GM15510 (cell line): ENCODE measurements around the gene OR5H14.

Source experiments
- POLR2A ChIP-seq: IDR thresholded peaks from 3 replicates; pipeline ENCODE4 v1.6.1; 2011; ENCODE audit warnings: borderline replicate concordance; ENCODE audit not compliant: insufficient read length; ENCODE audit errors: extremely low read depth

Gene OR5H14

GRCh38 chr3:98147179-98147578 lies at the start of gene OR5H14:
OR5H14 (plus strand) TSS chr3:98147479; CDS start chr3:98149386, 1,907 bp downstream.
- no peak for TF ChIP-seq POLR2A

GRCh38 chr3:98099848-98100247 lies 47.4 kb upstream of the OR5H14 start:
- no peak for TF ChIP-seq POLR2A

GRCh38 chr3:98108162-98108561 lies 39.1 kb upstream of the OR5H14 start:
- no peak for TF ChIP-seq POLR2A

- TF ChIP-seq POLR2A, result no peak
Observed at GRCh38 chr3:98109807-98110549, 37.3 kb upstream of the OR5H14 start.

- no peak for TF ChIP-seq POLR2A
Observed at GRCh38 chr3:98110550-98110908, 36.8 kb upstream of the OR5H14 start.

GRCh38 chr3:98114264-98114663 lies 33.0 kb upstream of the OR5H14 start:
- no peak for TF ChIP-seq POLR2A

- TF ChIP-seq POLR2A, result no peak
Observed at GRCh38 chr3:98115717-98116116, 31.6 kb upstream of the OR5H14 start.

GRCh38 chr3:98130421-98130820 lies 16.9 kb upstream of the OR5H14 start, which contains the start of gene OR5H1:
OR5H1 (plus strand) TSS chr3:98130721; CDS start chr3:98132698, 1,977 bp downstream.
- no peak for TF ChIP-seq POLR2A

GRCh38 chr3:98136631-98137030 lies 10.6 kb upstream of the OR5H14 start:
- TF ChIP-seq POLR2A, result no peak

- no peak for TF ChIP-seq POLR2A
Observed at GRCh38 chr3:98140531-98140930, 6.7 kb upstream of the OR5H14 start.

GRCh38 chr3:98148751-98149150 lies 1.5 kb downstream of the OR5H14 start:
- no peak for TF ChIP-seq POLR2A

- no peak for TF ChIP-seq POLR2A
Observed at GRCh38 chr3:98151241-98151640, 4.0 kb downstream of the OR5H14 start.

GRCh38 chr3:98166396-98166795 lies 19.1 kb downstream of the OR5H14 start, which contains the start of gene OR5H15:
OR5H15 (plus strand) TSS chr3:98166696; CDS start chr3:98168700, 2,004 bp downstream.
- no peak for TF ChIP-seq POLR2A

GRCh38 chr3:98171071-98171470 lies 23.8 kb downstream of the OR5H14 start:
- TF ChIP-seq POLR2A, result no peak

- no peak for TF ChIP-seq POLR2A
Observed at GRCh38 chr3:98172621-98173020, 25.3 kb downstream of the OR5H14 start.

- no peak for TF ChIP-seq POLR2A
Observed at GRCh38 chr3:98180319-98180890, 33.1 kb downstream of the OR5H14 start.
